H1 (cell line): ENCODE results near the gene OR2T34.

ENCODE experiments used
- BCL11A ChIP-seq, 2 experiments: IDR thresholded peaks; one replicate each; pipeline ENCODE4 v1.6.1; 2011; ENCODE audit warnings: low read depth in 2 of 2, low read length in 2 of 2, mild to moderate bottlenecking in 2 of 2
- EGR1 ChIP-seq: IDR thresholded peaks from 2 replicates; pipeline ENCODE4 v1.6.1; 2011; ENCODE audit warnings: low read depth, low read length, borderline replicate concordance
- FOSL1 ChIP-seq: IDR thresholded peaks from 2 replicates; pipeline ENCODE4 v1.6.1; 2011; ENCODE audit warnings: mild to moderate bottlenecking, low read depth, low read length, moderate library complexity; ENCODE audit not compliant: insufficient read depth
- GABPA ChIP-seq: IDR thresholded peaks from 2 replicates; pipeline ENCODE4 v1.6.1; 2011; ENCODE audit warnings: mild to moderate bottlenecking, low read length, moderate library complexity, borderline replicate concordance; ENCODE audit not compliant: insufficient read depth
- POLR2A ChIP-seq, 2 experiments: IDR thresholded peaks; 1 replicate in 1 of 2; 2 replicates in 1 of 2; pipeline ENCODE4 v1.6.1; 2011; ENCODE audit warnings: low read depth in 2 of 2, low read length in 2 of 2, mild to moderate bottlenecking in 2 of 2; ENCODE audit errors: control extremely low read depth in 1 of 2
- POLR2AphosphoS5 ChIP-seq: IDR thresholded peaks from 2 replicates; pipeline ENCODE4 v1.6.1; 2011; ENCODE audit warnings: low read depth, low read length
- RFX5 ChIP-seq: IDR thresholded peaks from 2 replicates; pipeline ENCODE4 v1.6.1; 2011; ENCODE audit warnings: low read depth, low read length, improper control_type of control experiment, borderline replicate concordance
- SRF ChIP-seq: IDR thresholded peaks from 2 replicates; pipeline ENCODE4 v1.6.1; 2011; ENCODE audit warnings: mild to moderate bottlenecking, low read depth, low read length, moderate library complexity
- TF ChIP-seq, protein P1 (sequence below): IDR thresholded peaks from 2 replicates; pipeline ENCODE4 v1.6.1; 2011; ENCODE audit warnings: low read depth, mild to moderate bottlenecking, low read length; ENCODE audit not compliant: insufficient read depth
- TF ChIP-seq, protein P2 (sequence below): IDR thresholded peaks from 2 replicates; pipeline ENCODE4 v1.6.1; 2011; ENCODE audit warnings: low read length, improper control_type of control experiment
- TF ChIP-seq, protein P3 (sequence below), 3 experiments: IDR thresholded peaks; 1 replicate in 2 of 3; 2 replicates in 1 of 3; pipeline versions ENCODE4 v1.5.1 to v1.6.1; 2011; ENCODE audit warnings: low read length in 3 of 3, mild to moderate bottlenecking in 3 of 3, inconsistent platforms in 2 of 3, low read depth in 1 of 3, moderate library complexity in 1 of 3; ENCODE audit not compliant: insufficient read depth in 1 of 3; ENCODE audit errors: control extremely low read depth in 1 of 3

DNA sequence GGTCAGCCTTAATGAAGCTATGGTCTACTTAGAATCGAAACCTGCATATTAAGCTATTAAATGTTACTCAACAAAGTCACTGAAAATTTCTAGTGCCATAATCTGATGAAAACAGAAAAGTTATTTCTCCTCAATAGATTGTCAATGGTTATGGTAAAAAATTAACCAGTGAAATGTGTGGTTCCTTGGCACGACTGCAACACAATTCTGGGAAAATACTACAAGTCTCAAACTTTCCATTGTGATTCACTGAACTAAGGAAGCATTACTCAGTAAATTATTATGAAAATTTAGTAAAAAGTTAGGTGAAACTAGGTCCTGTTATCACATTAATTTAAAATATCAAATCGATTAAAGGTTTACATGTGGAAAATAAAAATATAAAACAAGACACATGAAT is 35.7 kb upstream of the OR2T34 start:
- TF ChIP-seq GABPA (no peak), POLR2A (IDR thresholded peaks at IDR 0.05; ENCODE audit: control extremely low read depth in 1 of 2, low read depth in 2 of 2, low read length in 2 of 2) (no peak), EGR1 (no peak), RFX5 (no peak), SRF (no peak), POLR2AphosphoS5 (no peak), FOSL1 (no peak), BCL11A (IDR thresholded peaks at IDR 0.05; ENCODE audit: low read depth in 2 of 2, low read length in 2 of 2) (no peak)
- TF ChIP-seq, protein P1, sequence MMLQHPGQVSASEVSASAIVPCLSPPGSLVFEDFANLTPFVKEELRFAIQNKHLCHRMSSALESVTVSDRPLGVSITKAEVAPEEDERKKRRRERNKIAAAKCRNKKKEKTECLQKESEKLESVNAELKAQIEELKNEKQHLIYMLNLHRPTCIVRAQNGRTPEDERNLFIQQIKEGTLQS: no peak
- TF ChIP-seq, protein P2, sequence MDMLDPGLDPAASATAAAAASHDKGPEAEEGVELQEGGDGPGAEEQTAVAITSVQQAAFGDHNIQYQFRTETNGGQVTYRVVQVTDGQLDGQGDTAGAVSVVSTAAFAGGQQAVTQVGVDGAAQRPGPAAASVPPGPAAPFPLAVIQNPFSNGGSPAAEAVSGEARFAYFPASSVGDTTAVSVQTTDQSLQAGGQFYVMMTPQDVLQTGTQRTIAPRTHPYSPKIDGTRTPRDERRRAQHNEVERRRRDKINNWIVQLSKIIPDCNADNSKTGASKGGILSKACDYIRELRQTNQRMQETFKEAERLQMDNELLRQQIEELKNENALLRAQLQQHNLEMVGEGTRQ: no peak
- TF ChIP-seq, protein P3, sequence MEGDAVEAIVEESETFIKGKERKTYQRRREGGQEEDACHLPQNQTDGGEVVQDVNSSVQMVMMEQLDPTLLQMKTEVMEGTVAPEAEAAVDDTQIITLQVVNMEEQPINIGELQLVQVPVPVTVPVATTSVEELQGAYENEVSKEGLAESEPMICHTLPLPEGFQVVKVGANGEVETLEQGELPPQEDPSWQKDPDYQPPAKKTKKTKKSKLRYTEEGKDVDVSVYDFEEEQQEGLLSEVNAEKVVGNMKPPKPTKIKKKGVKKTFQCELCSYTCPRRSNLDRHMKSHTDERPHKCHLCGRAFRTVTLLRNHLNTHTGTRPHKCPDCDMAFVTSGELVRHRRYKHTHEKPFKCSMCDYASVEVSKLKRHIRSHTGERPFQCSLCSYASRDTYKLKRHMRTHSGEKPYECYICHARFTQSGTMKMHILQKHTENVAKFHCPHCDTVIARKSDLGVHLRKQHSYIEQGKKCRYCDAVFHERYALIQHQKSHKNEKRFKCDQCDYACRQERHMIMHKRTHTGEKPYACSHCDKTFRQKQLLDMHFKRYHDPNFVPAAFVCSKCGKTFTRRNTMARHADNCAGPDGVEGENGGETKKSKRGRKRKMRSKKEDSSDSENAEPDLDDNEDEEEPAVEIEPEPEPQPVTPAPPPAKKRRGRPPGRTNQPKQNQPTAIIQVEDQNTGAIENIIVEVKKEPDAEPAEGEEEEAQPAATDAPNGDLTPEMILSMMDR (IDR thresholded peaks at IDR 0.05; ENCODE audit: control extremely low read depth in 1 of 3, insufficient read depth in 1 of 3, low read depth in 1 of 3, low read length in 3 of 3): no peak
